Measurements from ENCODE around the gene GRB10. TPM values are rescaled to one million over a fixed set of nuclear protein-coding genes. Genes with fewer than 3 reads are reported as not detected.

The GRB10 gene
- total RNA-seq, 1 experiment from 2014 or later: 38.3 TPM

DNA sequence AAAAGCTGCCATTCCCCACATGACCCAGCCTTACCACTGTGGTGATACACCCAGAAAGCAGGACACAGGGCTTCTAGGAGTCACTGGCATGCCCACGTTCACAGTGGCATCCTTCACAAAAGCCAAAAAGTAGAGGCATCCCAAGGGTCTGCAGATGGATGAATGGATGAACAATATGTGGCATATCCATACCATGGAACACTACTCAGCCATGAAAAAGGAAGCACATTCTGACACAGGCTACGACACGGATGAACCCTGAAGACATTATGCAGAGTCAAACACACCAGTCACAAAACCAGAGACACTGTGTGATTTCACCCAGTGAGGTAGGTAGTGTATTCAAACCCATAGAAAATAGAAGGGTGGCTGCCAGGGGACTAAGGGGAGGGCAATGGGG lies 112.8 kb downstream of the GRB10 start:
- TF ChIP-seq SIN3A (IDR thresholded peaks at IDR 0.05; ENCODE audit: borderline replicate concordance, insufficient read depth, low read depth, low read length) (no peak), TCF7L2 (IDR thresholded peaks at IDR 0.05; ENCODE audit: low read depth, low read length) (no peak), POLR2AphosphoS5 (IDR thresholded peaks at IDR 0.05; ENCODE audit: low read depth, low read length) (no peak)
- TF ChIP-seq, protein P1, sequence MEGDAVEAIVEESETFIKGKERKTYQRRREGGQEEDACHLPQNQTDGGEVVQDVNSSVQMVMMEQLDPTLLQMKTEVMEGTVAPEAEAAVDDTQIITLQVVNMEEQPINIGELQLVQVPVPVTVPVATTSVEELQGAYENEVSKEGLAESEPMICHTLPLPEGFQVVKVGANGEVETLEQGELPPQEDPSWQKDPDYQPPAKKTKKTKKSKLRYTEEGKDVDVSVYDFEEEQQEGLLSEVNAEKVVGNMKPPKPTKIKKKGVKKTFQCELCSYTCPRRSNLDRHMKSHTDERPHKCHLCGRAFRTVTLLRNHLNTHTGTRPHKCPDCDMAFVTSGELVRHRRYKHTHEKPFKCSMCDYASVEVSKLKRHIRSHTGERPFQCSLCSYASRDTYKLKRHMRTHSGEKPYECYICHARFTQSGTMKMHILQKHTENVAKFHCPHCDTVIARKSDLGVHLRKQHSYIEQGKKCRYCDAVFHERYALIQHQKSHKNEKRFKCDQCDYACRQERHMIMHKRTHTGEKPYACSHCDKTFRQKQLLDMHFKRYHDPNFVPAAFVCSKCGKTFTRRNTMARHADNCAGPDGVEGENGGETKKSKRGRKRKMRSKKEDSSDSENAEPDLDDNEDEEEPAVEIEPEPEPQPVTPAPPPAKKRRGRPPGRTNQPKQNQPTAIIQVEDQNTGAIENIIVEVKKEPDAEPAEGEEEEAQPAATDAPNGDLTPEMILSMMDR (IDR thresholded peaks at IDR 0.05): no peak
- TF ChIP-seq, protein P2, sequence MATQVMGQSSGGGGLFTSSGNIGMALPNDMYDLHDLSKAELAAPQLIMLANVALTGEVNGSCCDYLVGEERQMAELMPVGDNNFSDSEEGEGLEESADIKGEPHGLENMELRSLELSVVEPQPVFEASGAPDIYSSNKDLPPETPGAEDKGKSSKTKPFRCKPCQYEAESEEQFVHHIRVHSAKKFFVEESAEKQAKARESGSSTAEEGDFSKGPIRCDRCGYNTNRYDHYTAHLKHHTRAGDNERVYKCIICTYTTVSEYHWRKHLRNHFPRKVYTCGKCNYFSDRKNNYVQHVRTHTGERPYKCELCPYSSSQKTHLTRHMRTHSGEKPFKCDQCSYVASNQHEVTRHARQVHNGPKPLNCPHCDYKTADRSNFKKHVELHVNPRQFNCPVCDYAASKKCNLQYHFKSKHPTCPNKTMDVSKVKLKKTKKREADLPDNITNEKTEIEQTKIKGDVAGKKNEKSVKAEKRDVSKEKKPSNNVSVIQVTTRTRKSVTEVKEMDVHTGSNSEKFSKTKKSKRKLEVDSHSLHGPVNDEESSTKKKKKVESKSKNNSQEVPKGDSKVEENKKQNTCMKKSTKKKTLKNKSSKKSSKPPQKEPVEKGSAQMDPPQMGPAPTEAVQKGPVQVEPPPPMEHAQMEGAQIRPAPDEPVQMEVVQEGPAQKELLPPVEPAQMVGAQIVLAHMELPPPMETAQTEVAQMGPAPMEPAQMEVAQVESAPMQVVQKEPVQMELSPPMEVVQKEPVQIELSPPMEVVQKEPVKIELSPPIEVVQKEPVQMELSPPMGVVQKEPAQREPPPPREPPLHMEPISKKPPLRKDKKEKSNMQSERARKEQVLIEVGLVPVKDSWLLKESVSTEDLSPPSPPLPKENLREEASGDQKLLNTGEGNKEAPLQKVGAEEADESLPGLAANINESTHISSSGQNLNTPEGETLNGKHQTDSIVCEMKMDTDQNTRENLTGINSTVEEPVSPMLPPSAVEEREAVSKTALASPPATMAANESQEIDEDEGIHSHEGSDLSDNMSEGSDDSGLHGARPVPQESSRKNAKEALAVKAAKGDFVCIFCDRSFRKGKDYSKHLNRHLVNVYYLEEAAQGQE (IDR thresholded peaks at IDR 0.05; ENCODE audit: insufficient read depth in 1 of 2, low read depth in 2 of 2, low read length in 1 of 2): no peak
- Histone ChIP-seq H3K36me3 (ENCODE audit: control insufficient read depth, insufficient read depth, low read length) (no peaks in the 10 kb centered on the region), H3K4me3 (ENCODE audit: low read depth in 2 of 2, low read length in 2 of 2) (no peak overlapping the region), H3K27me3 (ENCODE audit: control insufficient read depth, insufficient read depth, low read length) (no peaks in the 10 kb centered on the region), H3K27ac (ENCODE audit: low read length) (no peak overlapping the region), H3K9me3 (ENCODE audit: control insufficient read depth, insufficient read depth, low read depth, low read length) (no peaks in the 10 kb centered on the region), H3K4me1 (ENCODE audit: control insufficient read depth, insufficient read depth, low read length) (no peaks in the 10 kb centered on the region)
- POLR2A ChIA-PET: no interaction called here
- ATAC-seq (no peak), DNase-seq (ENCODE audit: low read depth, low spot score) (no peak)
- no TSS peak for BruUV-seq (replicated peaks)
- in situ Hi-C loops (cut with HindIII; ENCODE audit: low pct_unique_long_range_greater_than_20kb, low sequenced_read_pairs) (no loop called here), intact Hi-C loops (cut with micrococcal nuclease; ENCODE audit: unreplicated experiment) (loop anchor here (10.0 kb wide), 1 partner anchor 575 kb away; the partner anchor contains the start of gene ZPBP)
- CTCF ChIA-PET: no interaction called here

DNA sequence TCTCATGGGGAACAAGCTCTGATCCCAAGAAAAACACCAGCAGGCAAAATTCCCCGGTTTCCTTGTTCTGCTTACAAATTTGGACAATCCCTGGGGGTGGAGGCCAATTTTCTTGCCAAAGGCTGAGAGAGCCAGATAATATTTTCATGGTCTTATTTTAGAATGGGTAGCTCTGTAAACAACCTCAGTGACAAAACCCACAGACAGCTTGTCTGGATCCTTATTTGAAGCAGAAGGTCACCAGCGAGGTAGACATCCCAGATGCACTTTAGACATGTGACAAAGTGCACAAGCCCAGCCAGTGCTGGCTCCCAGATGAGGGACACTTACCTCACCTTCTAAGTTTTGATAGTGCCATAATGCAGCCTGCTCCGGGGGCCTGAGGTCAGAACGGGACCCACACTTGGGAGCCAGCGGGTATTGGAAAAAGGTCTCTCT lies 114.9 kb downstream of the GRB10 start:
- H3K27me3 ChIP-seq (ENCODE audit: control insufficient read depth, insufficient read depth, low read length): no peaks in the 10 kb centered on the region
- TF ChIP-seq, protein P1 (IDR thresholded peaks at IDR 0.05): no peak
- TF ChIP-seq TCF7L2 (IDR thresholded peaks at IDR 0.05; ENCODE audit: low read depth, low read length) (no peak), SIN3A (IDR thresholded peaks at IDR 0.05; ENCODE audit: borderline replicate concordance, insufficient read depth, low read depth, low read length) (no peak), POLR2AphosphoS5 (IDR thresholded peaks at IDR 0.05; ENCODE audit: low read depth, low read length) (no peak)
- TF ChIP-seq, protein P2 (IDR thresholded peaks at IDR 0.05; ENCODE audit: insufficient read depth in 1 of 2, low read depth in 2 of 2, low read length in 1 of 2): no peak
- intact Hi-C loops (cut with micrococcal nuclease; ENCODE audit: unreplicated experiment): no loop called here
- ChIA-PET CTCF (no interaction called here), POLR2A (no interaction called here)
- ATAC-seq: no peak
- H3K27ac ChIP-seq (ENCODE audit: low read length): no peak overlapping the region
- DNase-seq (ENCODE audit: low read depth, low spot score): no peak
- no TSS peak for BruUV-seq (replicated peaks)
- no peaks in the 10 kb centered on the region for H3K4me1 ChIP-seq (ENCODE audit: control insufficient read depth, insufficient read depth, low read length)
- H3K4me3 ChIP-seq (ENCODE audit: low read depth in 2 of 2, low read length in 2 of 2): no peak overlapping the region
- H3K36me3 ChIP-seq (ENCODE audit: control insufficient read depth, insufficient read depth, low read length): no peaks in the 10 kb centered on the region
- in situ Hi-C loops (cut with HindIII; ENCODE audit: low pct_unique_long_range_greater_than_20kb, low sequenced_read_pairs): no loop called here
- no peaks in the 10 kb centered on the region for H3K9me3 ChIP-seq (ENCODE audit: control insufficient read depth, insufficient read depth, low read depth, low read length)
